DND-41 (cell line): Measurements from ENCODE around the gene HMGB2.
A peak's percentile ranks its signal among the peaks of the same experiment; 100 is the strongest.

Experiments used
- ATAC-seq: fragments of 200-7000 bp; cut with Tn5 transposase; 3 replicates; pipeline ENCODE4 v1.9.1; 2021; ENCODE audit warnings: low read depth; ENCODE audit not compliant: insufficient read depth
- DNase-seq: peaks from one replicate; pipeline ENCODE4 v3.0.0-alpha.2; 2020
- H2AFZ ChIP-seq: 2 replicates; pipeline ENCODE4 v1.6.0; 2012; ENCODE audit warnings: low read depth, low read length
- H3K27ac ChIP-seq: 2 replicates; pipeline ENCODE4 v1.5.1; 2012; ENCODE audit warnings: low read length, inconsistent platforms
- H3K27me3 ChIP-seq: fragments of 200-600 bp; sonication (generic); 2 replicates; pipeline ENCODE4 v1.6.0; 2012; ENCODE audit warnings: low read length, mild to moderate bottlenecking, inconsistent platforms; ENCODE audit not compliant: insufficient read depth, poor library complexity
- H3K36me3 ChIP-seq: 2 replicates; pipeline ENCODE4 v1.5.1; 2012; ENCODE audit warnings: low read length, inconsistent platforms; ENCODE audit not compliant: insufficient read depth
- H3K4me1 ChIP-seq: 2 replicates; pipeline ENCODE4 v1.5.1; 2012; ENCODE audit warnings: mild to moderate bottlenecking, low read length; ENCODE audit not compliant: insufficient read depth
- H3K4me2 ChIP-seq: 2 replicates; pipeline ENCODE4 v1.6.0; 2012; ENCODE audit warnings: mild to moderate bottlenecking, moderate library complexity, low read length, inconsistent platforms; ENCODE audit not compliant: insufficient read depth
- H3K4me3 ChIP-seq, 2 experiments: fragments of 200-600 bp in 1 of 2; shearing (Covaris generic) in 1 of 2; 2 replicates each; pipeline ENCODE4 v1.5.1; 2012 to 2016; ENCODE audit warnings: inconsistent platforms in 2 of 2, low read length in 2 of 2, mild to moderate bottlenecking in 2 of 2, low read depth in 1 of 2, moderate library complexity in 1 of 2
- H3K79me2 ChIP-seq: 2 replicates; pipeline ENCODE4 v1.6.0; 2012; ENCODE audit warnings: low read length, inconsistent platforms; ENCODE audit not compliant: insufficient read depth
- H3K9ac ChIP-seq: 2 replicates; pipeline ENCODE4 v1.6.0; 2012; ENCODE audit warnings: low read depth, mild to moderate bottlenecking, inconsistent platforms, low read length, moderate library complexity
- H3K9me3 ChIP-seq: 2 replicates; pipeline ENCODE4 v1.5.1; 2012; ENCODE audit warnings: low read length, moderate library complexity, mild to moderate bottlenecking, inconsistent platforms; ENCODE audit not compliant: insufficient read depth, severe bottlenecking
- H4K20me1 ChIP-seq: 2 replicates; pipeline ENCODE4 v1.6.0; 2012; ENCODE audit warnings: low read length; ENCODE audit not compliant: insufficient read depth
- CTCF ChIP-seq: IDR thresholded peaks from 2 replicates; pipeline ENCODE4 v1.5.1; 2012; ENCODE audit warnings: borderline replicate concordance, low read length, moderate library complexity, mild to moderate bottlenecking; ENCODE audit not compliant: poor library complexity, severe bottlenecking; ENCODE audit errors: extremely low read depth
- EZH2 ChIP-seq: IDR thresholded peaks from 3 replicates; pipeline ENCODE4 v1.6.1; 2012; ENCODE audit warnings: borderline replicate concordance, low read depth, mild to moderate bottlenecking, moderate library complexity, low read length, inconsistent platforms; ENCODE audit not compliant: severe bottlenecking

HMGB2 gene

GRCh38 chr4:173318240-173318639, 15.9 kb downstream of the HMGB2 start:
- Histone ChIP-seq H3K4me2 (no peak overlapping the region), H3K4me1 (no peaks in the 10 kb centered on the region), H3K36me3 (peaks cover 87% of the 10 kb centered on the region), H3K79me2 (no peaks in the 10 kb centered on the region), H2AFZ (no peak overlapping the region), H4K20me1 (no peaks in the 10 kb centered on the region), H3K27me3 (no peaks in the 10 kb centered on the region), H3K9ac (no peak overlapping the region), H3K4me3 (no peak overlapping the region), H3K9me3 (no peaks in the 10 kb centered on the region), H3K27ac (no peak overlapping the region)
- no peak for DNase-seq
- no peak for TF ChIP-seq EZH2
- no peak for TF ChIP-seq CTCF
- ATAC-seq = no peak

- Histone ChIP-seq H3K36me3 (peaks cover 91% of the 10 kb centered on the region), H2AFZ (no peak overlapping the region), H3K9ac (no peak overlapping the region), H4K20me1 (no peaks in the 10 kb centered on the region), H3K79me2 (no peaks in the 10 kb centered on the region), H3K4me1 (no peaks in the 10 kb centered on the region), H3K9me3 (no peaks in the 10 kb centered on the region), H3K27ac (no peak overlapping the region), H3K27me3 (no peaks in the 10 kb centered on the region), H3K4me2 (no peak overlapping the region), H3K4me3 (no peak overlapping the region)
- peak; percentile 29 for DNase-seq
- peak; percentile 74 for ATAC-seq
- peak; percentile 51 for TF ChIP-seq CTCF
- no peak for TF ChIP-seq EZH2
These were observed 17.2 kb downstream of the HMGB2 start for GRCh38 chr4:173317004-173317403.

- Histone ChIP-seq H3K9me3 (no peaks in the 10 kb centered on the region), H3K4me3 (no peak overlapping the region), H3K36me3 (peaks cover 90% of the 10 kb centered on the region), H3K4me1 (no peaks in the 10 kb centered on the region), H4K20me1 (no peaks in the 10 kb centered on the region), H3K27me3 (no peaks in the 10 kb centered on the region), H3K27ac (peak overlapping the region; percentile 9; the same call in 1 of the 2 replicates), H3K79me2 (no peaks in the 10 kb centered on the region), H3K4me2 (no peak overlapping the region), H2AFZ (no peak overlapping the region), H3K9ac (no peak overlapping the region)
- no peak for DNase-seq
- no peak for ATAC-seq
- TF ChIP-seq CTCF (no peak), EZH2 (no peak)
These were observed 18.1 kb downstream of the HMGB2 start for GRCh38 chr4:173316060-173316459.

GRCh38 chr4:173314715-173315114, 19.4 kb downstream of the HMGB2 start:
- H3K4me1 ChIP-seq = no peaks in the 10 kb centered on the region
- no peak overlapping the region for H3K27ac ChIP-seq
- peaks cover 87% of the 10 kb centered on the region for H3K36me3 ChIP-seq
- H4K20me1 ChIP-seq = no peaks in the 10 kb centered on the region
- H3K4me2 ChIP-seq = no peak overlapping the region
- no peaks in the 10 kb centered on the region for H3K79me2 ChIP-seq
- no peak for TF ChIP-seq EZH2
- no peak for TF ChIP-seq CTCF
- H3K9me3 ChIP-seq = no peaks in the 10 kb centered on the region
- no peak overlapping the region for H3K9ac ChIP-seq
- ATAC-seq (no peak), DNase-seq (no peak)
- H3K27me3 ChIP-seq = no peaks in the 10 kb centered on the region
- H2AFZ ChIP-seq = no peak overlapping the region
- H3K4me3 ChIP-seq = no peak overlapping the region
